GM18868 (cell line): ENCODE results near the gene ABHD8.
"Not testable (repeated sequence)": the region's sequence is repeated elsewhere in the genome, so short reads cannot be mapped to it uniquely, and the experiment has no call there.

ENCODE experiments used
- ATAC-seq: cut with Tn5 transposase; IDR thresholded peaks from one replicate; pipeline ENCODE4 v1.9.1; 2021; ENCODE audit warnings: mild to moderate bottlenecking, moderate library complexity; ENCODE audit not compliant: unreplicated experiment

The ABHD8 gene

GRCh38 chr19:17302391-17303166 is 646 bp downstream of the ABHD8 start:
- no peak for ATAC-seq

- ATAC-seq, result no peak
Observed at GRCh38 chr19:17300992-17301619, 2.1 kb downstream of the ABHD8 start.

- no peak for ATAC-seq
Observed at GRCh38 chr19:17296976-17297375, 6.2 kb downstream of the ABHD8 start.

GRCh38 chr19:17296273-17296672 is 7.0 kb downstream of the ABHD8 start:
- no peak for ATAC-seq

GRCh38 chr19:17295551-17295950 is 7.7 kb downstream of the ABHD8 start:
- ATAC-seq, result not testable (repeated sequence)

- ATAC-seq, result no peak
Observed at GRCh38 chr19:17294051-17294891, 9.0 kb downstream of the ABHD8 start.

GRCh38 chr19:17293605-17294004 is 9.6 kb downstream of the ABHD8 start:
- ATAC-seq, result no peak

GRCh38 chr19:17292301-17293074 is 10.7 kb downstream of the ABHD8 start:
- ATAC-seq, result peak; percentile 86

- ATAC-seq, result no peak
Observed at GRCh38 chr19:17289489-17289888, 13.7 kb downstream of the ABHD8 start.

GRCh38 chr19:17286752-17287151 is 16.5 kb downstream of the ABHD8 start:
- no peak for ATAC-seq

GRCh38 chr19:17286263-17286662 is 17.0 kb downstream of the ABHD8 start:
- no peak for ATAC-seq

GRCh38 chr19:17285415-17286135 is 17.6 kb downstream of the ABHD8 start:
- ATAC-seq, result no peak

GRCh38 chr19:17283504-17283996 is 19.7 kb downstream of the ABHD8 start:
- no peak for ATAC-seq

- ATAC-seq, result no peak
Observed at GRCh38 chr19:17282488-17283125, 20.6 kb downstream of the ABHD8 start.

- no peak for ATAC-seq
Observed at GRCh38 chr19:17281391-17282304, 21.6 kb downstream of the ABHD8 start, which contains the start of gene ANKLE1. Gene ANKLE1 (plus strand): TSS chr19:17281901. CDS start chr19:17281921, 20 bp downstream.

GRCh38 chr19:17279436-17279835 is 23.8 kb downstream of the ABHD8 start:
- no peak for ATAC-seq

- ATAC-seq, result no peak
Observed at GRCh38 chr19:17275441-17276175, 27.6 kb downstream of the ABHD8 start.

- not testable (repeated sequence) for ATAC-seq
Observed at GRCh38 chr19:17274892-17275291, 28.3 kb downstream of the ABHD8 start.
